GM12891 (cell line): ENCODE results near the gene SERTAD1.

Experiments
- PAX5 ChIP-seq: IDR thresholded peaks from 2 replicates; pipeline ENCODE4 v1.6.1; 2011; ENCODE audit warnings: low read length, moderate library complexity, mild to moderate bottlenecking; ENCODE audit not compliant: insufficient read depth, severe bottlenecking
- POLR2A ChIP-seq: IDR thresholded peaks from 2 replicates; pipeline ENCODE4 v1.6.1; 2011; ENCODE audit warnings: low read depth, low read length, control low read depth
- POLR2AphosphoS5 ChIP-seq: IDR thresholded peaks from 2 replicates; pipeline ENCODE4 v1.6.1; 2011; ENCODE audit warnings: low read depth, low read length, control low read depth
- POU2F2 ChIP-seq: IDR thresholded peaks from 2 replicates; pipeline ENCODE4 v1.6.1; 2011; ENCODE audit warnings: low read depth, mild to moderate bottlenecking, control low read depth, low read length, moderate library complexity
- SPI1 ChIP-seq: IDR thresholded peaks from 2 replicates; pipeline ENCODE4 v1.6.1; 2011; ENCODE audit warnings: low read depth, low read length, control low read depth
- TAF1 ChIP-seq: IDR thresholded peaks from 2 replicates; pipeline ENCODE4 v1.6.1; 2011; ENCODE audit warnings: low read depth, low read length, control low read depth

GRCh38 chr19:40442328-40443130 is 16.7 kb upstream of the SERTAD1 start:
- TF ChIP-seq POLR2A (no peak), PAX5 (peak; percentile 63), TAF1 (no peak), POLR2AphosphoS5 (no peak), SPI1 (no peak), POU2F2 (no peak)
